GM21360 (cell line): ENCODE data around the gene ERCC2.

Source experiments
- ATAC-seq: cut with Tn5 transposase; IDR thresholded peaks from one replicate; pipeline ENCODE4 v1.9.1; 2021; ENCODE audit warnings: mild to moderate bottlenecking, moderate library complexity; ENCODE audit not compliant: unreplicated experiment

Gene ERCC2

GRCh38 chr19:45402298-45403061, 32.1 kb upstream of the ERCC2 start:
- no peak for ATAC-seq

DNA sequence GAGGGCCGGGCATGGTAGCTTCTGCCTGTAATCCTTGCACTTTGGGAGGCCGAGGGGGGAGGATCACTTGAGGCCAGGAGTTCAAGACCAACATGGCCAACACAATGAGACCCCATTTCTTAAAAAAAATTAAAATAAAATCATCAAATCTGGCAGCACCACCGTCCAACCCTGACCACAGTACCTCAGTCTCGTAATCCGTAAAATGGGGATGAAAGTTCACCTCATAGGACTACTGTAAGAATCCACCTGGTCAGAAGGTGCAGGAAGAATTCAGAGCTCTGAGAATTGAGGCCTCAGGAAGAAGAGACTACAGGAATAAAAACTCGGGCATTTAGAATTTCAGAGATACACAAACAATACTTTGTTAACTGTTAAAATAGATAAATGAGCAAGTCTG, 31.4 kb upstream of the ERCC2 start:
- ATAC-seq: no peak

DNA sequence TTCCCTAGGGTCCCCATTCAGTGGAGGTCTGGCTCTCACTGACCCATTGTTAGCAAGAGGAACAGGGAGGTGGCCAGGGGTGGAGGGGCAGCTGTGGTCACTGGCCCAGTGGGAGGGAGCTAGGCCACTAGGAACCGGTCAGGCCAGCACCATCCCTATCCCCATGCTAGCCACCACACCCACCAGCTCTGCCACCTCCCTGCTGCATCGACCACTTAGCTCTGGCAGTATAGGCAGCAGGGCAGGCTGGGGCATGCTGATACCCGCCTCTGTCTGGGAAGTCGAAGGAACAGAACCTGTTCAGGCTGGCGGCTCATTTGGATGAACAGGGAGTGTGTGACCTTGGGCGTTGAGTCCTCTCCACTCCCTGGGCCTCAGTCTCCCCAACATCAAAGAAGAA, 29.8 kb upstream of the ERCC2 start:
- no peak for ATAC-seq

DNA sequence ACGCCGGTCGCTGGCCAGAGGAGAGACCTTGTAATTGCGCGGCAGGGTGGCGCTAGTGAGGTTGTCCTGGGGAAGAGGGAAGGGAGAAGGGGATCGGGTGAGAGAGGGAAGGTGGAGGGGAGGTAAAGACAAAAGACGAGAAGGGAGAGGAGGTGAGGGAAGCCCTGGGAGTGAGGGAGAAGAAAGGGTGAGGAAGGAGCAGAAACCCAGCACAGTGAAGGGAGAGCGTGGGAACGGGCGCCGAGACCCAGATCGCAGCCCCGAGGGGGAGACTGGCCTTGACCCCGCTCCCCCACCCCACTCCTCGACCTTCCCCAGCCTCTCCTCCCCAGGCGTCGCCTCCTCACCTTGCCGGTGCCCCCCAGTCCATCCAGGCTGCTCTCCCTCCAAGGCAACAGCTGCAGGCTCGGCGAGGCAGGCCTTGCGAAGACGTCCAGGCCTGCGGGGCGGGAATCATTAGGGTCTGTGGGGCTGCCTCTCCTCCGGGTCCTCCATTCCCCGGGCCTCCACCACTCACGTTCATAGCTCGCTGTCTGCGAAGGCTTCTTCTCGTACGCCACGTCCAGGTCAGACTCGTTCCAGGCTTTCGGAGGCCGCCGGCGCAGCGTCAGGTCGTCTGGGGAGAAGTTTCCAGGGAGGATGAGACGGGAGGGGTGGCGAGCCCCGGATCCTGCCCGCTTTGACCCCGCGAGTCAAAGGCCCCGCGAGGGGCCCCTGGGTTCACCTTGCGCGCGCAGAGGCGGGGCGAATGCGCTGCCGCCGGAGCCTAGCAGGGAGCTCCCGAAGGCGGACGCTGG, 25.6 kb upstream of the ERCC2 start:
- ATAC-seq: no peak

DNA sequence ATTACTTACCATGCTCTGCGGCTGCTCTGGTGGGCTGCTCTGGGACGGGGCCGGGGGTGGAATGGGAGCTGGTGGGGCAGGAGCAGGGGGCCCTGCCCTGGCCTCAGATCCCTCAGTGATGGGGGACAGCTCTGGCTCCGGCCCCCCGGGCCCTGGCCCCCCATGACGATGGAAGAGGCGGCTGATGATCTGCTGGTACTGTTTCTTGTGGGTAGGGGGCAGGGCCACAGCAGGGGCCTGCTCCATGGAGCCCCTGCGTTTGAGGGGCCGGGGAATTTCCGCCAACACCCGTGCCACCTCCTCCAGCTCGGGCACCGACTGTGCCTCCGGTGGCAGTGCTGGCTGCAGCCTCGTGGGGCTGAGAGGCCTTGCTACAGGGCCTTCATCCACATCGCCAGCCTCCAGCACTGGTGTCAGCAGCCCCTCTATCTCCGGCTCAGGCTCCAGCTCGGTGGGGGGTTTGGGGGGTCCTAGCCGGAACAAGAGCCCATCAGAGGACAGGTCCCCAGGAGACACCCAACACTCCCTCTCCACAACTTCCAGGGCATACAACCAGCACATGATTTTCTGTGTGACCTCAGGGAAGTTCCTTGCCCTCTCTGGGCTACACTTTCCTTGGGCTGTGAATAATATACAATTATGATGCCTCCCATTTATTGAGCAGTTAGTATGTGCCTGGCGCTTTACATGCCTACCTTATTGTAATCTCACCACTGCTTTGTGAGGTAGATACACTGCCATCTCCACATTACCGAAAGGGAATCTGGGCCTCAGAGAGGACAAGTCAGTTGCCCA, 21.7 kb upstream of the ERCC2 start:
- no peak for ATAC-seq

DNA sequence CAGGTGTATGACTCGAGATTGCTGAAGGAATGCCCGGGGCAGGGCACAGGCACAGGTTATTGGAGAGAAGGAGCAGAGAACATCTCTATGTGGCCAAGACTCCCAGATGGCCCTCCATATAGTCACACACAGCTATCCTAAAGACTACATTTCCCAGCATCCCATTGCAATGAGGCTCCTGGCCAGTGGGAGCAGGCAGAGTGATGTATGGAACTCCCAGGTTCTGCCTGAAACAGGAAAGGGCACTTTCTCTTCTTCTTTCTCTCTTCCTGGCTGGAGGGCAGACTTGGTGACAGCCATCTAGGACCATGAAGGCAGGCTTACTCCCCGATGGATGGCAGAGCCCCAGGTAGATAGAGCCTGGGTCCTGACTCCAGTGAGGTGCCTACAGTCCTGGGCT, 21.0 kb upstream of the ERCC2 start:
- ATAC-seq: no peak

DNA sequence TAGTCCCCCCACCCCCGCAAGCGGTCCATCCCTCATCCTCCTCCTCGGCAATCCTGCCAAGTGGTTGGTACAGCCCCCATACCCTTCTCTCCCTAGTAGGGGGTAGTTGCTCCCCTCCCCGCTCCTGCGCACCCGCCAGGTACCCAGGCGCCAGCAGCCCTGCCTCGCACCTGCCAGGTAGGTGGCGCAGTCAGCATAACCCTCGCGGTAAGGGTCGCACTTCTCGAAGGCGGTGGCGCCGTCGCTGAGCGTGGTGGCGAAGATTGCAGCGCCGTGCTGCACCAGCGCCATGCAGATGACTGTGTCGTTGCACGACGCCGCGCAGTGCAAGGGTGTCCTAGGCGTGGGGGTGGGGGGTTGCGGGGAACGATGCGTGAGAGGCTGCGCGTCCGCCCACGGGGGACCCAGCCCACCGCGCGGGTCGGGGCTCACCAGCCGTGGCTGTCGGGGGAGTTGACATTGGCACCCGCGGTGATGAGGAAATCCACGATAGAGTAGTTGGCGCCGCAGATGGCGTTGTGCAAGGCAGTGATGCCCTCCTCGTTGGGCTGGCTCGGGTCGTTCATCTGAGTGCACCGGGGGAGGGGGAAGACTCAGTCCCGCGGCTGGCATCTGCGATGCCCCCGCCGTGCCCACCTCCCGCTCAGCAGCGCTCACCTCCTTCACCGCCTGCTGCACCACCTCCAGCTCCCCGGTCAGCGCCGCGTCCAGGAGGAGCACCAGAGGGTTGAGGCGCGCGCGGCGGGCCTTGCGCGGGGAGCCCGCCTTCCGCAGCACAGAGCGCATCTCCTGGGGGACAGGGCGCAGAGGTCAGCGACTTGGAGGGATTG, 15.2 kb upstream of the ERCC2 start:
- no peak for ATAC-seq

DNA sequence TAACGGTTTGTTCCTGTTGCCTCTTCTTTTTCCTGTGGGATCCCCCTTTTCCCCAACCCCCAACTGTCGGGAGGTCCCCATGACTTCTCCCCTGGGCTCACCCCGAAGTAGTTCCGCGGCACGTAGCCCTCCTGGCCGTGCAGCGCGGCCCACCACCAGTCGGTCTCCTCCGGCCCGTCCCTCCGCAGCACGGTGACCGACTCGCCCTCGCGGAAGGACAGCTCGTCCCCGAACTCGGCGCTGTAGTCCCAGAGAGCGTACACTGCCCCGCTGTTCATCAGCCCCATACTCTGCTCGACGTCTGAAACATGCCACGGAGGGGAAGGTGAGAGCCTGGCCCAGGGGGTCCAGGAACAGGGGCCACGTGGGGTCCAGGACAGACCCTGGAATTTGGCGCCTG, 12.1 kb upstream of the ERCC2 start:
- no peak for ATAC-seq

- ATAC-seq: no peak
Observed at GRCh38 chr19:45380107-45380506, 9.7 kb upstream of the ERCC2 start.

DNA sequence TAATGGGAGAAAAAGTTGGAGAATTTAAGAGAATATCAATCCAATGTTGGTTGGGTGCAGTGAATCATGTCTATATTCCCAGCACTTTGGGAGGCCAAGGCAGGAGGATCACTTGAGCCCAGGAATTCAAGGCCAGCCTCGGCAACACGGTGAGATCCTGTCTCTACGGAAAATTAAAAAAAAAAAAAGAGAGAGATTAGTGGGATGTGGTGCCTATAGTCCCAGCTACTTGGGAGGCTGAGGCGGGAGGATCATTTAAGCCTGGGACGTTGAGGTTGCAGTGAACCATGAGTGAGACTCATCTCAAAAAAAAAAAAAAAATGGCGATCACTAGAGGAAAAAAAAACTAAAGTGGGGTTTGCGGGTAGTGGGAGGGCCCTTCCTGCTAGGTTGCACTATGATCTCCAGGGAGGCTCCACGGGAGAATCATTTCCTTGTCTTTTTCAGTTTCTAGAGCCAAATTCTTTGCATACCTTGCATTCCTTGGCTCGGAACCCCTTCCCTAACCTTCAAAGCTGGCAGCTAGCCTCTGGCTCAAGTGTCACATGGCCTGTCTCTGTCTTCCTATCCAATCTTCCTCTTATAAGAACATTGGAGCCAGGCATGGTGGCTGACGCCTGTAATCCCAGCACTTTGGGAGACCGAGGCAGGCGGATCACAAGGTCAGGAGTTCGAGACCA, 5.8 kb upstream of the ERCC2 start:
- ATAC-seq: no peak

DNA sequence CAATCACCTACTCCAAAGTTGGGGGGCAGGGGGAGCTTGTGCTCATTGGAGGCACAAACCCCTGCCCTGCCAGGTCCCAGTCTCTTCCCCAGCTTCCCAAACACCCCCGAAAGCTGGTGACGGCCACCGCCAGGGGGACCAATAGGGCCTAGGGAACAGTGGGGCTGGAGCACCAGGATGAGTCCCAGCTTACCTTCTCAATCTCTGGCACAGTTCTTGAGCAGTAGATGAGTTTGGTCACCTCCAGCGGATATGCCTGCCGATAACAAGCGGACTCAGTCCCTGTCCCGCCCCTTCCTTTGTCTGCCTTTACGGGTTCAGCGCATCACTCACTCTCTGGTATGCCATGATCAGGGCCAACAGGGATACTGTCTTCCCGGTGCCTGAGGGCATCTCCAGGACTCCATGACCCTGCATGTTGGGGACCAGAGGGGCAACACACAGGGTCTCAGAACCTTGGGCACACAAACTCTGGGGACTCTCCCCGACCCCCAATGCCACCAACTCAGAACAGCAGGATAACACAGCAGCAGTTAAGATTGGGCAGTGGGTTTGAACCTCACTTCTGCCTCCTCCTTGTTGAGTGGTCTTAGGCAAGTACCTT, 1.5 kb downstream of the ERCC2 start:
- no peak for ATAC-seq

GRCh38 chr19:45368127-45368526, 2.2 kb downstream of the ERCC2 start:
- no peak for ATAC-seq

DNA sequence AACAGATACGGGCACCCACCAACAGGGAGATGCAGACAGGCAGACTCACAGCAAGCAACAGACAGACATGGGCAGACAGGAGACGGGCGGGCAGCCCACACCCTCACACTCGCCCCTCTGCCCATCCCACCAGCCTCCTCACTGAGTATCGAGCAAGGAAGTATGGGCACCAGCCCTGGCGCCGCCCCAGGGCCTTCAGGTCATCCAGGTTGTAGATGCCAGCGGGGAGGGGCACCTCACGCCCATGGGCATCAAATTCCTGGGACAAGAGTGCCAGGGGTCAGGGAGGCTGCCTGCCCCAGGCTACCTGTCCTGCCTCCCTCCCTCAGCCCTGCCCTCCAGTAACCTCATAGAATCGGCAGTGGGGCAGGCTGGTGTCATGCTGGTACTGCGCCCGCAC, 5.7 kb downstream of the ERCC2 start:
- ATAC-seq: no peak

DNA sequence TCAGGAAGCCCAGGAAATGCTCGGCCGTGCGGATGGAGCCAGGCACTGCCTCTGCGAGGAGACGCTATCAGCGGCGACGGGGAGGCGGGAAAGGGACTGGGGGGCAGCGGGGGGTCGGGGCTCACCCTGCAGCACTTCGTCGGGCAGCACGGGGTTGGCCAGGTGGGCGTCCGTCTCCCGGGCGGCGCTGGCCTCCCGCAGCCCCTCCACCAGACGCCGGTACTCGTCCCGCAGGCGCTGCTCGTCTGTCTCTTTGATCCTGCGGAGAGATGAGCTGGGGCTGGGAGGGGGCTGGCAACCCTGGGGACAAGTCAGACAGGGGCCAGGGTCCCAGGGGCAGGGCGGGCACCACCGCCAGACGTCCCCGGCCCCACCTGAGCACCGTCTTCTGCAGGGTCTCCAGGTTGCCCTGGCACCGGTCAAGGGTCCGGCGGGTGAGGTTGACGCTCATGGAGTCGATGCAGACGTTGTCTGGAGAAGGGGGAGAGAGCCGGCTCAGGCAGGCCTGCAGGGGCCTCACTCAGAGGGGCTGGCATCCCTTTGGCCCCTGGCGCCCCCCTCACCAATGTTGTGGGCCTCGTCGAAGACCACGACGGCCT, 6.4 kb downstream of the ERCC2 start:
- no peak for ATAC-seq

GRCh38 chr19:45362291-45362690, 8.1 kb downstream of the ERCC2 start:
- no peak for ATAC-seq

DNA sequence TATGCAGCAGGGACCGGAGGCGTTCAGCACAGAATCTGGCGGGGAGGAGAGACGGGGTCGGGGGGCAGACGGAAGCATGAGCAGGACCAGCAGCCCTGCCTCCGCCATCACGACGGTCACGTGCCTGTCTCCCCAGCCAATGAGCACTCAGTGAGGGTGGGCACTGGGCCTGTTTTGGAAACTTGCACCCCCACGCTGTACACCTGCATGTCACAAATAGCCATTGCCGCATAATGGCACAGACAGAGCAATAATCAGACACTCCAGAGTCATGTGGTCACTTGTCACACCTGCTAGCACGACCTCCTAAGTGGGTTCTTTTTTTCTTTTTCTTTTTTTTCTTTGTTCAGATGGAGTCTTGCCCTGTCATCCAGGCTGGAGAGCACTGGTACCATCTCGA, 8.8 kb downstream of the ERCC2 start:
- no peak for ATAC-seq

DNA sequence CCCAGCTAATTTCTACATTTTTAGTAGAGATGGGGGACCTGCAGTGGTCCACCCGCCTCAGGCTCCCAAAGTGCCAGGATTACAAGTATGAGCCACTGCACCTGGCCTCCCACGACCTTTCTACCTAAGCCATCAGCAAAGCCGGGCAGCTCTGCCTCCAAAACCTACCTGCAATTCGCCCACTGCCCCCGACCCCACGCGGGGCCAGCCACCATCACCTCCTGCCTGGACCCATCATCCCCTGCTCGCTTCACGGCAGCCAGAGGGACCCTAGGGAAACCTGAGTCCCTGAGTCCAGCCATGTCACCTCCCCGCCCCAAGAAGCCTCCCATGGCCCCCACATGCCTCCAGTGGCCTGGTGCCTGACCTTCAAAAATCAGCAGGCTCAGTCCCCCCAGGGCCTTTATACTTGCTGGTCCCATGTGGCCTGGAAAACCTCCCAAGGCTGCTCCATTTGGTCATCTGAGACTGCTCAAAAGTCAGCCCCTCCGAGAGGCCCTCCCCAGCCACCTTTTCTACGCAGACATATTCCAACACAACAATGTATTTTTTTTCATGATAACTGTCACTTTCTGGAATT, 12.1 kb downstream of the ERCC2 start:
- ATAC-seq: no peak

GRCh38 chr19:45357445-45357783, 13.0 kb downstream of the ERCC2 start:
- no peak for ATAC-seq

DNA sequence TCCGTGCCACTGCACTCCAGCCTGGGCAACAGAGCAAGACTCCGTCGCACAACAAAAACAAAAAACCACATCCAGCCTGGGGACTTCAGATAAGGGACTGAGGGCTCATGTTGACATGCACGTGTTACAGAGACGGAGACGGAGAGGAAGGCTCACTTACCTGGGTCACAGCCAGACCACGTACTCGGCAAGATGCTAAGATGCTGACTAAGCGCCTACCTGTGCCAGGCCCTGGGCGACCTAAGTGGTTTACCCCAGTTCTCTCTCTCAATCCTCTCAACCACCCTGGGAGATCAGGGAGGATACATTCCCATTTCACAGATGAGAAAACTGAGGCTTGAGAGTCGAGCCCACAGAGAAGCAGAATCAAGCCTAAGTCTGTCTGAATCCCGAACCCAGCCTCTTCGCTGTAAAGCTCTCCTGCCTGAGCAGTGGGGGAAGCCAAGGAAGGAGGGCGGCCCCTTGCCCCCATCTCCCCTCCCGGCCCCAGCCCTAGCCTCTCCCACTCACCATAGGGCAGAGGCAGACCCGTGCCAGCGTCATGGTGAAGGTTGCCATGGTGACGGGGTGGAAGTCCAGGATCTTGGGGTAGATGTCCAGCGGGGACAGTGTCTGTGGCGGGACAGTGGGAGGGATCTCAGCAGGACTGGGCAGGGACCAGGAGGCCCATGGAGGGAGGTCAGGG, 13.5 kb downstream of the ERCC2 start:
- ATAC-seq: no peak
